ENCODE results near the gene RFC4.

GRCh38 chr3:186772701-186773417 lies 33.4 kb downstream of the RFC4 start:
- TF ChIP-seq CTCF (IDR thresholded peaks at IDR 0.05), result no peak
- no peak for TF ChIP-seq POLR2A (IDR thresholded peaks at IDR 0.05)

All from thyroid gland (tissue), 4 donors.